SK-N-SH (cell line): Measurements from ENCODE around the gene TRMT44. TPM values are rescaled to one million over a fixed set of nuclear protein-coding genes. Genes with fewer than 3 reads are reported as not detected.

Experiments used
- CTCF ChIA-PET: fragments of 300-600, 350-600 bp; formaldehyde crosslinking; extraction: SDS; loops from one replicate; lab custom pipeline; 2021; lab: Yijun Ruan, JAX
- POLR2A ChIA-PET: fragments of 350-600 bp; sonication (Branson Sonifier 250); formaldehyde crosslinking; extraction: SDS; loops from one replicate; lab custom pipeline; 2020; ENCODE audit warnings: antibody characterized with exemption, inconsistent platforms; lab: Yijun Ruan, JAX
- DNase-seq: peaks from one replicate; pipeline ENCODE4 v3.0.0; 2012
- H2AFZ ChIP-seq: fragments of 200-600 bp; sonication (generic); 2 replicates; pipeline ENCODE4 v1.8.1; 2016; ENCODE audit warnings: antibody characterized with exemption, mild to moderate bottlenecking, low read depth
- H3F3A ChIP-seq: fragments of 200-600 bp; sonication (generic); replicated peaks from 2 replicates; pipeline ENCODE3; 2016; ENCODE audit warnings: antibody characterized with exemption, mild to moderate bottlenecking; ENCODE audit not compliant: insufficient read depth
- H3K27ac ChIP-seq, 2 experiments: fragments of 200-500 bp in 1 of 2; fragments of 200-600 bp in 1 of 2; sonication (Bioruptor generic) in 1 of 2; sonication (generic), shearing (Covaris generic) in 1 of 2; 2 replicates each; pipeline versions ENCODE4 v1.5.1 to v1.6.1; 2014 to 2016; ENCODE audit warnings: low read depth in 2 of 2, inconsistent platforms in 1 of 2, low read length in 1 of 2, mild to moderate bottlenecking in 1 of 2, mixed read lengths in 1 of 2
- H3K27me3 ChIP-seq: fragments of 200-600 bp; sonication (generic), shearing (Covaris generic); 2 replicates; pipeline ENCODE4 v1.6.1; 2016; ENCODE audit warnings: mixed run types; ENCODE audit not compliant: insufficient read depth
- H3K36me3 ChIP-seq, 2 experiments: fragments of 200-500 bp in 1 of 2; fragments of 200-600 bp in 1 of 2; sonication (Bioruptor generic) in 1 of 2; sonication (generic) in 1 of 2; replicated peaks in 1 of 2; 2 replicates each; pipeline versions ENCODE3 to v1.5.1; 2014 to 2016; ENCODE audit warnings: low read length in 1 of 2, mild to moderate bottlenecking in 1 of 2; ENCODE audit not compliant: insufficient read depth in 2 of 2, control insufficient read depth in 1 of 2
- H3K4me1 ChIP-seq, 2 experiments: fragments of 200-500 bp in 1 of 2; fragments of 200-600 bp in 1 of 2; sonication (Bioruptor generic) in 1 of 2; sonication (generic), shearing (Covaris generic) in 1 of 2; 2 replicates each; pipeline versions ENCODE4 v1.5.1 to v1.6.1; 2014 to 2016; ENCODE audit warnings: low read depth in 1 of 2, low read length in 1 of 2, mixed run types in 1 of 2; ENCODE audit not compliant: insufficient read depth in 2 of 2, control insufficient read depth in 1 of 2
- H3K4me2 ChIP-seq: fragments of 200-600 bp; sonication (generic), shearing (Covaris generic); 2 replicates; pipeline ENCODE4 v1.6.1; 2017; ENCODE audit warnings: mixed run types
- H3K4me3 ChIP-seq, 2 experiments: fragments of 200-500 bp in 1 of 2; fragments of 200-600 bp in 1 of 2; sonication (Bioruptor generic) in 1 of 2; sonication (generic), shearing (Covaris generic) in 1 of 2; 2 replicates each; pipeline versions ENCODE4 v1.5.1 to v1.8.1; 2014 to 2016; ENCODE audit warnings: low read depth in 2 of 2, inconsistent platforms in 1 of 2, low read length in 1 of 2, mild to moderate bottlenecking in 1 of 2, mixed read lengths in 1 of 2, moderate library complexity in 1 of 2
- H3K79me2 ChIP-seq: fragments of 200-600 bp; sonication (generic); 2 replicates; pipeline ENCODE4 v1.8.1; 2017; ENCODE audit warnings: mild to moderate bottlenecking; ENCODE audit not compliant: insufficient read depth
- H3K9ac ChIP-seq: fragments of 200-600 bp; sonication (generic); 2 replicates; pipeline ENCODE4 v1.6.1; 2017; ENCODE audit warnings: mixed run types
- H3K9me2 ChIP-seq: fragments of 200-600 bp; sonication (generic); 2 replicates; pipeline ENCODE4 v1.6.1; 2017; ENCODE audit warnings: mixed run types
- H3K9me3 ChIP-seq: fragments of 200-600 bp; sonication (generic); 2 replicates; pipeline ENCODE4 v1.6.1; 2017; ENCODE audit warnings: mixed run types, mild to moderate bottlenecking, moderate library complexity
- H4K20me1 ChIP-seq: fragments of 200-600 bp; sonication (generic); 2 replicates; pipeline ENCODE4 v1.6.1; 2017; ENCODE audit warnings: mild to moderate bottlenecking, mixed run types; ENCODE audit not compliant: insufficient read depth
- CHD2 ChIP-seq: fragments of 150-350 bp; IDR thresholded peaks from 2 replicates; pipeline ENCODE4 v1.6.1; 2018; ENCODE audit warnings: low read length; ENCODE audit not compliant: partially characterized antibody
- CTCF ChIP-seq: fragments of 200-600 bp; sonication (generic); IDR thresholded peaks from 2 replicates; pipeline ENCODE4 v1.6.1; 2017; ENCODE audit warnings: antibody characterized with exemption, mild to moderate bottlenecking, moderate library complexity
- FOSL2 ChIP-seq: IDR thresholded peaks from 2 replicates; pipeline ENCODE4 v1.4.0; 2012; ENCODE audit warnings: low read depth, mild to moderate bottlenecking, moderate library complexity, borderline replicate concordance
- FOXM1 ChIP-seq: IDR thresholded peaks from 2 replicates; pipeline ENCODE4 v1.4.0; 2012; ENCODE audit warnings: low read depth, mild to moderate bottlenecking
- IRF3 ChIP-seq: fragments of 150-350 bp; IDR thresholded peaks from 2 replicates; pipeline ENCODE4 v1.6.1; 2016; ENCODE audit warnings: mild to moderate bottlenecking, low read depth, low read length
- JUND ChIP-seq: IDR thresholded peaks from 2 replicates; pipeline ENCODE4 v1.4.0; 2012
- MAX ChIP-seq: IDR thresholded peaks from 2 replicates; pipeline ENCODE4 v1.4.0; 2012; ENCODE audit warnings: low read depth
- NFIC ChIP-seq: IDR thresholded peaks from 2 replicates; pipeline ENCODE4 v1.4.0; 2012; ENCODE audit warnings: borderline replicate concordance
- NRF1 ChIP-seq: IDR thresholded peaks from 2 replicates; pipeline ENCODE4 v1.6.1; 2012; ENCODE audit warnings: low read depth, mild to moderate bottlenecking, low read length
- RAD21 ChIP-seq: IDR thresholded peaks from 2 replicates; pipeline ENCODE4 v1.6.1; 2012; ENCODE audit warnings: mild to moderate bottlenecking, low read length
- RCOR1 ChIP-seq: fragments of 150-350 bp; IDR thresholded peaks from 2 replicates; pipeline ENCODE4 v1.6.1; 2017; ENCODE audit warnings: antibody characterized with exemption, low read length
- RXRA ChIP-seq: IDR thresholded peaks from 2 replicates; pipeline ENCODE4 v1.4.0; 2012; ENCODE audit warnings: low read depth, mild to moderate bottlenecking, borderline replicate concordance
- TEAD4 ChIP-seq: IDR thresholded peaks from 2 replicates; pipeline ENCODE4 v1.4.0; 2012; ENCODE audit warnings: mild to moderate bottlenecking, borderline replicate concordance; ENCODE audit not compliant: insufficient read depth
- ZBTB33 ChIP-seq: IDR thresholded peaks from 2 replicates; pipeline ENCODE4 v1.4.0; 2012; ENCODE audit warnings: low read depth, borderline replicate concordance
- WGBS: methylation state at CpG from one replicate; pipeline ENCODE4 v1.1.6; 2017; ENCODE audit warnings: low lambda C conversion rate; 5-methylcytosine and 5-hydroxymethylcytosine counted together
- polyA plus RNA-seq, 3 experiments: library from polyadenylated mRNA; depleted of rRNA; stranded (reverse); fragments of >200 nt; gene quantifications; 2 replicates each; pipeline ENCODE4 v1.2.3, GENCODE V29; 2012

The TRMT44 gene
- polyA plus RNA-seq, 1 of the 3 experiments (the other 2 are of a cell fraction) = 6.0 TPM

GRCh38 chr4:8411351-8412180, 29.0 kb upstream of the TRMT44 start:
- H3F3A ChIP-seq = no peaks in the 10 kb centered on the region
- CTCF ChIA-PET = interaction anchor here (0.8 to 5.1 kb wide), 14 partner anchors 7 to 410 kb away, joined by 3 to 66 read pairs (median 4); partner anchors contain the start of gene SH3TC1
- H3K4me1 ChIP-seq = peaks cover 0 to 4% of the 10 kb centered on the region in 2 experiments; a peak in 1 of 4 replicates
- no peak overlapping the region for H2AFZ ChIP-seq
- H3K9ac ChIP-seq = no peak overlapping the region
- no peak for DNase-seq
- H3K4me2 ChIP-seq = no peak overlapping the region
- H3K79me2 ChIP-seq = no peaks in the 10 kb centered on the region
- TF ChIP-seq IRF3 (no peak), ZBTB33 (no peak)
- no peaks in the 10 kb centered on the region for H3K27me3 ChIP-seq
- POLR2A ChIA-PET = interaction anchor here (0.9 kb wide), 1 partner anchor 16 kb away, joined by 3 read pairs; no protein-coding TSS in a partner anchor
- H4K20me1 ChIP-seq = no peaks in the 10 kb centered on the region
- H3K4me3 ChIP-seq = no peak overlapping the region
- no peaks in the 10 kb centered on the region for H3K9me3 ChIP-seq
- no peaks in the 10 kb centered on the region for H3K9me2 ChIP-seq
- H3K27ac ChIP-seq = no peak overlapping the region
- WGBS = 96% methylated on average over 12 of the region's 13 CpGs
- peaks cover 12 to 44% of the 10 kb centered on the region in 2 experiments for H3K36me3 ChIP-seq

GRCh38 chr4:8412288-8412687, 28.3 kb upstream of the TRMT44 start:
- CTCF ChIA-PET = interaction anchor here (1.5 kb wide), 1 partner anchor 9 kb away, joined by 3 read pairs; no protein-coding TSS in a partner anchor
- H3K27me3 ChIP-seq = no peaks in the 10 kb centered on the region
- H2AFZ ChIP-seq = no peak overlapping the region
- no peaks in the 10 kb centered on the region for H3K9me2 ChIP-seq
- no peak overlapping the region for H3K27ac ChIP-seq
- 97% methylated on average over 5 of the region's 5 CpGs for WGBS
- TF ChIP-seq CHD2 (no peak), NFIC (no peak), MAX (no peak), JUND (no peak), FOSL2 (no peak), RAD21 (no peak), RXRA (no peak), NRF1 (no peak), CTCF (no peak), FOXM1 (no peak), TEAD4 (no peak), RCOR1 (no peak)
- no peaks in the 10 kb centered on the region for H4K20me1 ChIP-seq
- no peak overlapping the region for H3K9ac ChIP-seq
- no peak overlapping the region for H3K4me2 ChIP-seq
- peaks cover 4% of the 10 kb centered on the region; the same call in 1 of the 2 replicates for H3K79me2 ChIP-seq
- peaks cover 0 to 4% of the 10 kb centered on the region in 2 experiments; a peak in 1 of 4 replicates for H3K4me1 ChIP-seq
- H3K36me3 ChIP-seq = peaks cover 12 to 43% of the 10 kb centered on the region in 2 experiments
- no peaks in the 10 kb centered on the region for H3F3A ChIP-seq
- no peaks in the 10 kb centered on the region for H3K9me3 ChIP-seq
- H3K4me3 ChIP-seq = no peak overlapping the region
- POLR2A ChIA-PET = no interaction called here
- DNase-seq = no peak
